WI38 (cell line): ENCODE results near the gene MDC1.

Experiments used
- H3K4me3 ChIP-seq: 2 replicates; pipeline ENCODE4 v1.5.1; 2011; ENCODE audit warnings: low read depth, mild to moderate bottlenecking, control low read depth, low read length
- CTCF ChIP-seq: IDR thresholded peaks from 2 replicates; pipeline ENCODE4 v1.5.1; 2012; ENCODE audit warnings: low read depth, mild to moderate bottlenecking, control low read depth, low read length

MDC1 gene

GRCh38 chr6:30686908-30687658 lies 30.0 kb downstream of the MDC1 start:
- TF ChIP-seq CTCF: no peak
- peak overlapping the region; percentile 77 for H3K4me3 ChIP-seq

GRCh38 chr6:30686009-30686907 lies 30.8 kb downstream of the MDC1 start, which contains the start of gene PPP1R18:
TSS of gene PPP1R18 (minus strand) at chr6:30686645. CDS start at chr6:30686018, 627 bp downstream.
- H3K4me3 ChIP-seq: peak within 1 kb of the TSS; percentile 77
- TF ChIP-seq CTCF: no peak

GRCh38 chr6:30685157-30686008 lies 31.7 kb downstream of the MDC1 start:
- TF ChIP-seq CTCF: 0 out of 2 replicates have a peak, but pooled peaks have one; percentile 14

GRCh38 chr6:30684386-30685156 lies 32.5 kb downstream of the MDC1 start:
- no peak for TF ChIP-seq CTCF
- peak overlapping the region; percentile 77 for H3K4me3 ChIP-seq

More at GRCh38 chr6:30685157-30686008, 31.7 kb downstream of the MDC1 start:
- H3K4me3 ChIP-seq: peak overlapping the region; percentile 77

- TF ChIP-seq CTCF: no peak
- H3K4me3 ChIP-seq: peak overlapping the region; percentile 77
Observed at GRCh38 chr6:30683980-30684338, 33.1 kb downstream of the MDC1 start.

- TF ChIP-seq CTCF: no peak
- peak overlapping the region; percentile 77 for H3K4me3 ChIP-seq
Observed at GRCh38 chr6:30683183-30683979, 33.7 kb downstream of the MDC1 start.
